DLD1 (cell line): ENCODE data around the gene ENTPD2.

Experiments used
- in situ Hi-C: cut with HindIII; loops from 2 replicates; pipeline ENCODE4 v1.10.0; 2017; ENCODE audit warnings: low sequenced_read_pairs

Gene ENTPD2

GRCh38 chr9:137020771-137021567 is 32.9 kb downstream of the ENTPD2 start:
- in situ Hi-C loops: no loop called here

- in situ Hi-C loops: no loop called here
These were observed 33.8 kb downstream of the ENTPD2 start for GRCh38 chr9:137019891-137020683.

- in situ Hi-C loops: no loop called here
These were observed 34.9 kb downstream of the ENTPD2 start for GRCh38 chr9:137018761-137019559.

- in situ Hi-C loops: no loop called here
These were observed 35.9 kb downstream of the ENTPD2 start for GRCh38 chr9:137017791-137018497.

GRCh38 chr9:137017071-137017470 is 36.8 kb downstream of the ENTPD2 start:
- in situ Hi-C loops: no loop called here

- in situ Hi-C loops: no loop called here
These were observed 37.4 kb downstream of the ENTPD2 start for GRCh38 chr9:137016436-137016835.

GRCh38 chr9:137015976-137016375 is 37.9 kb downstream of the ENTPD2 start:
- in situ Hi-C loops: no loop called here

- in situ Hi-C loops: no loop called here
These were observed 38.3 kb downstream of the ENTPD2 start for GRCh38 chr9:137015540-137015930.

- in situ Hi-C loops: no loop called here
These were observed 38.9 kb downstream of the ENTPD2 start for GRCh38 chr9:137014776-137015539.

- in situ Hi-C loops: no loop called here
These were observed 39.7 kb downstream of the ENTPD2 start for GRCh38 chr9:137014166-137014565.

GRCh38 chr9:137013571-137013940 is 40.3 kb downstream of the ENTPD2 start:
- in situ Hi-C loops: no loop called here

- in situ Hi-C loops: no loop called here
These were observed 40.9 kb downstream of the ENTPD2 start for GRCh38 chr9:137012694-137013570.

- in situ Hi-C loops: no loop called here
These were observed 41.8 kb downstream of the ENTPD2 start for GRCh38 chr9:137011907-137012675.

- in situ Hi-C loops: no loop called here
These were observed 42.7 kb downstream of the ENTPD2 start for GRCh38 chr9:137011156-137011555.

GRCh38 chr9:137009938-137010732 is 43.7 kb downstream of the ENTPD2 start:
- in situ Hi-C loops: no loop called here

- in situ Hi-C loops: no loop called here
These were observed 44.6 kb downstream of the ENTPD2 start for GRCh38 chr9:137009217-137009616.

GRCh38 chr9:137008312-137008711 is 45.5 kb downstream of the ENTPD2 start:
- in situ Hi-C loops: no loop called here
